GM18861 (cell line): ENCODE measurements around the gene ASGR1.
"Not testable (repeated sequence)": the region's sequence is repeated elsewhere in the genome, so short reads cannot be mapped to it uniquely, and the experiment has no call there.

ENCODE experiments used
- ATAC-seq: cut with Tn5 transposase; IDR thresholded peaks from one replicate; pipeline ENCODE4 v1.9.1; 2021; ENCODE audit not compliant: unreplicated experiment

The ASGR1 gene

GRCh38 chr17:7191069-7191468 is 11.9 kb upstream of the ASGR1 start:
- ATAC-seq = no peak

GRCh38 chr17:7190276-7190917 is 11.2 kb upstream of the ASGR1 start:
- ATAC-seq = no peak

GRCh38 chr17:7186241-7186640 is 7.1 kb upstream of the ASGR1 start:
- ATAC-seq = no peak

- ATAC-seq = no peak
Measured at GRCh38 chr17:7184647-7185046, 5.5 kb upstream of the ASGR1 start.

GRCh38 chr17:7184091-7184488 is 4.9 kb upstream of the ASGR1 start:
- no peak for ATAC-seq

GRCh38 chr17:7183433-7184090 is 4.4 kb upstream of the ASGR1 start:
- no peak for ATAC-seq

GRCh38 chr17:7182101-7182500 is 2.9 kb upstream of the ASGR1 start:
- not testable (repeated sequence) for ATAC-seq

- ATAC-seq = no peak
Measured at GRCh38 chr17:7178973-7179316, 225 bp downstream of the ASGR1 start.

GRCh38 chr17:7177954-7178477 is 1.2 kb downstream of the ASGR1 start:
- ATAC-seq = no peak

- ATAC-seq = no peak
Measured at GRCh38 chr17:7177191-7177953, 1.8 kb downstream of the ASGR1 start.

- no peak for ATAC-seq
Measured at GRCh38 chr17:7176841-7177190, 2.4 kb downstream of the ASGR1 start.

- ATAC-seq = no peak
Measured at GRCh38 chr17:7176107-7176840, 2.9 kb downstream of the ASGR1 start.

- no peak for ATAC-seq
Measured at GRCh38 chr17:7175330-7175733, 3.8 kb downstream of the ASGR1 start.

GRCh38 chr17:7174603-7175326 is 4.4 kb downstream of the ASGR1 start:
- no peak for ATAC-seq

- ATAC-seq = no peak
Measured at GRCh38 chr17:7173687-7174602, 5.2 kb downstream of the ASGR1 start.

- not testable (repeated sequence) for ATAC-seq
Measured at GRCh38 chr17:7172522-7173191, 6.5 kb downstream of the ASGR1 start.

GRCh38 chr17:7169565-7169908 is 9.6 kb downstream of the ASGR1 start:
- ATAC-seq = not testable (repeated sequence)

- ATAC-seq = not testable (repeated sequence)
Measured at GRCh38 chr17:7168841-7169564, 10.2 kb downstream of the ASGR1 start.

- no peak for ATAC-seq
Measured at GRCh38 chr17:7167832-7168231, 11.3 kb downstream of the ASGR1 start.
